NCI-H2107 treated with DMSO at 0.1 percent for 48 hours (cell line): ENCODE data around the gene NFIL3.
"Not testable (repeated sequence)": the region's sequence is repeated elsewhere in the genome, so short reads cannot be mapped to it uniquely, and the experiment has no call there.

Experiments
- DNase-seq: peaks from one replicate; lab custom pipeline; 2025; ENCODE audit not compliant: unreplicated experiment; lab: John Stamatoyannopoulos, UW

NFIL3 gene

GRCh38 chr9:91423785-91424402, at the start of gene NFIL3:
Gene NFIL3, minus strand, starts transcription at chr9:91423832. Its CDS starts 13,098 bp downstream, at chr9:91410734.
- DNase-seq, result peak; percentile 16

GRCh38 chr9:91471524-91471923, 47.9 kb upstream of the NFIL3 start:
- not testable (repeated sequence) for DNase-seq

- no peak for DNase-seq
These were observed 41.8 kb upstream of the NFIL3 start for GRCh38 chr9:91465420-91465819.

GRCh38 chr9:91458906-91459305, 35.3 kb upstream of the NFIL3 start:
- DNase-seq, result no peak

GRCh38 chr9:91452844-91453243, 29.2 kb upstream of the NFIL3 start:
- no peak for DNase-seq

GRCh38 chr9:91451431-91452270, 28.0 kb upstream of the NFIL3 start:
- DNase-seq, result no peak

- no peak for DNase-seq
These were observed 21.5 kb upstream of the NFIL3 start for GRCh38 chr9:91445135-91445534.

GRCh38 chr9:91443994-91444392, 20.4 kb upstream of the NFIL3 start:
- no peak for DNase-seq

- no peak for DNase-seq
These were observed 19.8 kb upstream of the NFIL3 start for GRCh38 chr9:91443321-91443993.

GRCh38 chr9:91436841-91437240, 13.2 kb upstream of the NFIL3 start:
- no peak for DNase-seq

GRCh38 chr9:91433180-91433579, 9.5 kb upstream of the NFIL3 start:
- DNase-seq, result no peak

- DNase-seq, result no peak
These were observed 7.9 kb upstream of the NFIL3 start for GRCh38 chr9:91431485-91431884.

GRCh38 chr9:91429501-91429900, 5.9 kb upstream of the NFIL3 start:
- DNase-seq, result no peak

- DNase-seq, result no peak
These were observed 5.3 kb upstream of the NFIL3 start for GRCh38 chr9:91428927-91429351.

GRCh38 chr9:91428436-91428835, 4.8 kb upstream of the NFIL3 start:
- DNase-seq, result no peak

GRCh38 chr9:91427873-91428272, 4.2 kb upstream of the NFIL3 start:
- no peak for DNase-seq

- peak; percentile 14 for DNase-seq
These were observed 2.6 kb upstream of the NFIL3 start for GRCh38 chr9:91426123-91426745.

- DNase-seq, result no peak
These were observed 1.6 kb upstream of the NFIL3 start for GRCh38 chr9:91425271-91425670.

- peak; percentile 11 for DNase-seq
These were observed 958 bp upstream of the NFIL3 start for GRCh38 chr9:91424403-91425176.
